GM10847 (cell line): ENCODE measurements around the gene KIF15.

Source experiments
- POLR2A ChIP-seq: IDR thresholded peaks from 2 replicates; pipeline ENCODE4 v1.6.1; 2011; ENCODE audit not compliant: insufficient read length; ENCODE audit errors: extremely low read depth

Gene KIF15

GRCh38 chr3:44782891-44783290 lies 21.3 kb downstream of the KIF15 start:
- TF ChIP-seq POLR2A = no peak

- TF ChIP-seq POLR2A = no peak
Observed at GRCh38 chr3:44795197-44795596, 33.6 kb downstream of the KIF15 start.

GRCh38 chr3:44802011-44802410 lies 40.4 kb downstream of the KIF15 start:
- no peak for TF ChIP-seq POLR2A

- no peak for TF ChIP-seq POLR2A
Observed at GRCh38 chr3:44803298-44803697, 41.7 kb downstream of the KIF15 start.

GRCh38 chr3:44805960-44806359 lies 44.4 kb downstream of the KIF15 start:
- no peak for TF ChIP-seq POLR2A

- TF ChIP-seq POLR2A = no peak
Observed at GRCh38 chr3:44814751-44815150, 53.2 kb downstream of the KIF15 start.

GRCh38 chr3:44825264-44825925 lies 63.8 kb downstream of the KIF15 start:
- no peak for TF ChIP-seq POLR2A

GRCh38 chr3:44827196-44827595 lies 65.6 kb downstream of the KIF15 start:
- TF ChIP-seq POLR2A = no peak

- no peak for TF ChIP-seq POLR2A
Observed at GRCh38 chr3:44831232-44831631, 69.6 kb downstream of the KIF15 start.

- TF ChIP-seq POLR2A = no peak
Observed at GRCh38 chr3:44832032-44832431, 70.4 kb downstream of the KIF15 start.

- no peak for TF ChIP-seq POLR2A
Observed at GRCh38 chr3:44832965-44833364, 71.4 kb downstream of the KIF15 start.

- no peak for TF ChIP-seq POLR2A
Observed at GRCh38 chr3:44833394-44833793, 71.8 kb downstream of the KIF15 start.

- no peak for TF ChIP-seq POLR2A
Observed at GRCh38 chr3:44835684-44836083, 74.1 kb downstream of the KIF15 start.

- no peak for TF ChIP-seq POLR2A
Observed at GRCh38 chr3:44842376-44842775, 80.8 kb downstream of the KIF15 start.

- no peak for TF ChIP-seq POLR2A
Observed at GRCh38 chr3:44845528-44846520, 84.2 kb downstream of the KIF15 start.

GRCh38 chr3:44848634-44849033 lies 87.0 kb downstream of the KIF15 start:
- no peak for TF ChIP-seq POLR2A
